H1 (cell line): ENCODE data around the gene GBP4. TPM values are rescaled to one million over a fixed set of nuclear protein-coding genes. Genes with fewer than 3 reads are reported as not detected.

Source experiments
- CTCF ChIA-PET: fragments of 300-600 bp; sonication (Branson Sonifier 250); formaldehyde crosslinking; loops from one replicate; lab custom pipeline; 2021; ENCODE audit not compliant: partially characterized antibody; lab: Charles Lee
- POLR2A ChIA-PET: fragments of 300-600 bp; sonication (Branson Sonifier 250); formaldehyde crosslinking; loops from one replicate; lab custom pipeline; 2021; ENCODE audit warnings: inconsistent platforms; ENCODE audit not compliant: partially characterized antibody; lab: Charles Lee
- DNase-seq, 2 experiments: peaks; one replicate each; pipeline versions ENCODE4 v3.0.0 to v3.0.0-alpha.2; 2010 to 2022; ENCODE audit warnings: low spot score in 2 of 2, low read depth in 1 of 2, mixed read lengths in 1 of 2
- FAIRE-seq: peaks from 2 replicates; lab custom pipeline; 2011; peaks lifted over from hg19 to GRCh38; lab: Jason Lieb, UNC
- H2AFZ ChIP-seq: 2 replicates; pipeline ENCODE4 v1.8.1; 2012; ENCODE audit warnings: low read length, inconsistent platforms
- H2AK5ac ChIP-seq: 2 replicates; pipeline ENCODE4 v1.6.1; 2013; ENCODE audit warnings: low read depth, low read length
- H2BK120ac ChIP-seq: replicated peaks from 2 replicates; pipeline ENCODE3; 2013; ENCODE audit warnings: low read depth, low read length, inconsistent platforms
- H2BK12ac ChIP-seq: 2 replicates; pipeline ENCODE4 v1.6.1; 2013; ENCODE audit warnings: low read depth, low read length
- H2BK15ac ChIP-seq: 2 replicates; pipeline ENCODE4 v1.6.1; 2013; ENCODE audit warnings: low read length
- H2BK20ac ChIP-seq: 2 replicates; pipeline ENCODE4 v1.6.1; 2013; ENCODE audit warnings: low read length
- H2BK5ac ChIP-seq: 2 replicates; pipeline ENCODE4 v1.6.1; 2013; ENCODE audit warnings: low read depth, low read length
- H3K14ac ChIP-seq: 2 replicates; pipeline ENCODE4 v1.6.1; 2013; ENCODE audit warnings: inconsistent platforms; ENCODE audit not compliant: insufficient read length
- H3K18ac ChIP-seq: 2 replicates; pipeline ENCODE4 v1.6.1; 2013; ENCODE audit warnings: low read length; ENCODE audit errors: extremely low read depth
- H3K23ac ChIP-seq: 2 replicates; pipeline ENCODE4 v1.6.1; 2013; ENCODE audit warnings: inconsistent platforms; ENCODE audit not compliant: insufficient read length
- H3K23me2 ChIP-seq: 2 replicates; pipeline ENCODE4 v1.6.1; 2013; ENCODE audit warnings: low read depth, low read length
- H3K27ac ChIP-seq: 2 replicates; pipeline ENCODE4 v1.6.1; 2011; ENCODE audit warnings: low read depth, low read length, inconsistent platforms
- H3K27me3 ChIP-seq, 4 experiments: replicated peaks in 1 of 4; 1 replicate in 1 of 4; 2 replicates in 3 of 4; pipeline versions ENCODE4 v1.6.1 to v1.8.1; 2011 to 2013; ENCODE audit warnings: low read length in 3 of 4, mild to moderate bottlenecking in 3 of 4, inconsistent platforms in 2 of 4, mixed read lengths in 2 of 4, moderate library complexity in 1 of 4; ENCODE audit not compliant: control insufficient read depth in 3 of 4, insufficient read depth in 3 of 4; ENCODE audit errors: extremely low read depth in 1 of 4
- H3K36me3 ChIP-seq, 4 experiments: 2 replicates each; pipeline versions ENCODE4 v1.6.1 to v1.8.1; 2011 to 2013; ENCODE audit warnings: mild to moderate bottlenecking in 4 of 4, low read length in 3 of 4, moderate library complexity in 2 of 4, control low read depth in 1 of 4, inconsistent platforms in 1 of 4; ENCODE audit not compliant: insufficient read depth in 4 of 4, control insufficient read depth in 2 of 4
- H3K4ac ChIP-seq: replicated peaks from 2 replicates; pipeline ENCODE3; 2013; ENCODE audit warnings: low read length, low read depth, mixed read lengths, inconsistent platforms; ENCODE audit not compliant: insufficient read length
- H3K4me1 ChIP-seq, 4 experiments: replicated peaks in 1 of 4; 1 replicate in 1 of 4; 2 replicates in 3 of 4; pipeline versions ENCODE4 v1.6.1 to v1.8.1; 2011 to 2013; ENCODE audit warnings: low read length in 3 of 4, inconsistent platforms in 2 of 4, mixed read lengths in 1 of 4; ENCODE audit not compliant: insufficient read depth in 4 of 4, control insufficient read depth in 3 of 4
- H3K4me2 ChIP-seq, 2 experiments: 2 replicates each; pipeline versions ENCODE4 v1.6.1 to v1.8.1; 2011 to 2013; ENCODE audit warnings: low read depth in 2 of 2, low read length in 2 of 2, control low read depth in 1 of 2, inconsistent platforms in 1 of 2, mild to moderate bottlenecking in 1 of 2; ENCODE audit not compliant: insufficient read depth in 1 of 2
- H3K4me3 ChIP-seq, 4 experiments: fragments of 200-600, 300-600 bp in 1 of 4; sonication (generic), shearing (Covaris generic), sonication (Bioruptor Twin) in 1 of 4; 2 replicates each; pipeline versions ENCODE4 v1.5.1 to v1.8.1; 2011 to 2016; ENCODE audit warnings: low read length in 4 of 4, low read depth in 3 of 4, control low read depth in 2 of 4, inconsistent platforms in 2 of 4, mild to moderate bottlenecking in 2 of 4, mixed read lengths in 1 of 4, moderate library complexity in 1 of 4; ENCODE audit not compliant: insufficient read depth in 2 of 4; ENCODE audit errors: extremely low read depth in 1 of 4
- H3K56ac ChIP-seq: replicated peaks from 2 replicates; pipeline ENCODE3; 2013; ENCODE audit warnings: low read depth, mild to moderate bottlenecking, mixed read lengths, low read length, inconsistent platforms; ENCODE audit not compliant: insufficient read length
- H3K79me1 ChIP-seq: 2 replicates; pipeline ENCODE4 v1.6.1; 2013; ENCODE audit warnings: low read depth, low read length, control low read depth
- H3K79me2 ChIP-seq, 2 experiments: 2 replicates each; pipeline versions ENCODE4 v1.6.1 to v1.8.1; 2012 to 2013; ENCODE audit warnings: low read length in 2 of 2, mild to moderate bottlenecking in 2 of 2, inconsistent platforms in 1 of 2; ENCODE audit not compliant: insufficient read depth in 2 of 2, control insufficient read depth in 1 of 2
- H3K9ac ChIP-seq, 4 experiments: replicated peaks in 1 of 4; 1 replicate in 1 of 4; 2 replicates in 3 of 4; pipeline versions ENCODE4 v1.6.1 to v1.8.1; 2011 to 2013; ENCODE audit warnings: low read depth in 3 of 4, low read length in 3 of 4, control low read depth in 2 of 4, mild to moderate bottlenecking in 2 of 4, moderate library complexity in 2 of 4, inconsistent platforms in 1 of 4; ENCODE audit errors: extremely low read depth in 1 of 4
- H3K9me3 ChIP-seq, 2 experiments: 2 replicates each; pipeline versions ENCODE4 v1.6.1 to v1.8.1; 2012 to 2013; ENCODE audit warnings: mild to moderate bottlenecking in 2 of 2, moderate library complexity in 2 of 2, control low read depth in 1 of 2, inconsistent platforms in 1 of 2, low read depth in 1 of 2, low read length in 1 of 2, mixed read lengths in 1 of 2; ENCODE audit not compliant: insufficient read depth in 2 of 2
- H4K20me1 ChIP-seq, 2 experiments: replicated peaks in 1 of 2; 2 replicates each; pipeline versions ENCODE3 to v1.8.1; 2011 to 2013; ENCODE audit warnings: inconsistent platforms in 2 of 2, low read length in 2 of 2, mild to moderate bottlenecking in 1 of 2; ENCODE audit not compliant: insufficient read depth in 2 of 2, control insufficient read depth in 1 of 2
- H4K5ac ChIP-seq: 2 replicates; pipeline ENCODE4 v1.6.1; 2013; ENCODE audit warnings: low read length, low read depth, mixed read lengths, inconsistent platforms; ENCODE audit not compliant: insufficient read length
- H4K8ac ChIP-seq: 2 replicates; pipeline ENCODE4 v1.8.0; 2013; ENCODE audit warnings: mild to moderate bottlenecking, moderate library complexity, low read length, inconsistent platforms; ENCODE audit not compliant: insufficient read depth; ENCODE audit errors: extremely low read depth
- H4K91ac ChIP-seq: replicated peaks from 2 replicates; pipeline ENCODE3; 2013; ENCODE audit warnings: low read length, mixed read lengths, inconsistent platforms; ENCODE audit not compliant: insufficient read length
- BCL11A ChIP-seq, 2 experiments: IDR thresholded peaks; one replicate each; pipeline ENCODE4 v1.6.1; 2011; ENCODE audit warnings: low read depth in 2 of 2, low read length in 2 of 2, mild to moderate bottlenecking in 2 of 2
- CBX5 ChIP-seq: fragments of 300-800, 300-1000 bp; sonication (generic); IDR thresholded peaks from 2 replicates; pipeline ENCODE4 v1.7.1; 2016; ENCODE audit warnings: antibody characterized with exemption, low read length, low read depth
- CEBPB ChIP-seq: IDR thresholded peaks from 2 replicates; pipeline ENCODE4 v1.6.1; 2012; ENCODE audit warnings: low read depth, low read length
- RXRA ChIP-seq: IDR thresholded peaks from 2 replicates; pipeline ENCODE4 v1.6.1; 2011; ENCODE audit warnings: low read depth, mild to moderate bottlenecking, low read length, moderate library complexity; ENCODE audit not compliant: insufficient read depth
- SP1 ChIP-seq: IDR thresholded peaks from 2 replicates; pipeline ENCODE4 v1.6.1; 2011; ENCODE audit warnings: low read depth, low read length
- SRF ChIP-seq: IDR thresholded peaks from 2 replicates; pipeline ENCODE4 v1.6.1; 2011; ENCODE audit warnings: mild to moderate bottlenecking, low read depth, low read length, moderate library complexity
- TCF12 ChIP-seq: IDR thresholded peaks from 2 replicates; pipeline ENCODE4 v1.6.1; 2011; ENCODE audit warnings: low read depth, mild to moderate bottlenecking, low read length
- WGBS, 2 experiments: shearing (Covaris generic) in 1 of 2; methylation state at CpG; one replicate each; pipeline versions ENCODE4 v1.1.6 to v1.1.7; 2013 to 2015; ENCODE audit warnings: low lambda C conversion rate in 2 of 2, mixed read lengths in 2 of 2, inconsistent platforms in 1 of 2, low coverage in 1 of 2, missing lambda C conversion rate in 1 of 2; ENCODE audit not compliant: insufficient replicate concordance in 2 of 2, insufficient coverage in 1 of 2, insufficient read length in 1 of 2; ENCODE audit errors: extremely low coverage in 1 of 2, missing lambda C conversion rate in 1 of 2; 5-methylcytosine and 5-hydroxymethylcytosine counted together
- polyA plus RNA-seq, 7 experiments: library from polyadenylated mRNA; depleted of rRNA in 3 of 7; stranded (reverse) in 5 of 7; unstranded in 2 of 7; fragments of >200 nt in 5 of 7; fragments of 200-250 nt in 2 of 7; gene quantifications; 1 replicate in 5 of 7; 2 replicates in 1 of 7; 4 replicates in 1 of 7; pipeline versions ENCODE4 v1.2.1 to v1.2.3, GENCODE V29; 2011 to 2013; ENCODE audit warnings: missing spikeins in 2 of 7, mixed read lengths in 2 of 7
- total RNA-seq: library from RNA; stranded (reverse); fragmentation: NEBNext Ultra II Directional; extraction: Animal tissue kit (Norgen Biotek cat#: 25700); gene quantifications from 2 replicates; pipeline ENCODE4 v1.2.1, GENCODE V29; 2021
- TF ChIP-seq, protein P1 (sequence below): IDR thresholded peaks from 2 replicates; pipeline ENCODE4 v1.6.1; 2012; ENCODE audit warnings: low read length, inconsistent platforms

GBP4 gene
- total and polyA plus RNA-seq, 2 of the 8 experiments (the other 6 are each of a cell fraction or from before 2014, with no cell fraction given): 0.02 TPM; not detected in 1

DNA sequence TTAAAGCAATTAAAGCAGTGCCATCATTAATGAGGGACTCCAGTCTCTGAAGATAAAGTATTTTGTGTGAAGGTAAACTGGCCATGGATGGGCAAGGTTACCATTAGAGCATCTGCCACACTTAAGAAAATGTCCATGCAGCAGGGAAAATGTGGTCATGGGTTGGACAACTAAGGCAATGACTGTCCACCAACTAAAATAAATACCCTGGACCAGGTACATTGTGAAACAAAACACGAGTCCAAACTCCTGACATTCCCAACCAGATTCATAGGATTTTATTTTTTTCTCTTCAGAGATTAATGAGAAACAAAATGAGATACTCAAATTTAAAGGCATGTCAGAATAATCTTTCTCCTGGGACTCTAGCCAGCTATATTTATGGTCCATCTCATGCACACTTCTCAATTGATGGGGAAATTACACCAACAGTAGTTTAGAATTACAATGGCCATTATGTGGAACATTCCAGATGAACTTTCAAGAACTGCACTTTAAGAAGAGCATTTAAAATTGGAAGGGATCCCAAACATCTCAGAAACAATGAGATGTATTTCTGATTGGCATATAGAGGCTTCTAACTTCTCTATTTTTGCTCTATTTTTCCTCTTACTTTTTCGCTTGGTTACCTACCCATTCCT lies 31.0 kb downstream of the GBP4 start:
- no peak overlapping the region for H2AFZ ChIP-seq
- H4K5ac ChIP-seq: no peak overlapping the region
- no peak overlapping the region for H3K23ac ChIP-seq
- no peaks in the 10 kb centered on the region for H4K20me1 ChIP-seq
- H2BK5ac ChIP-seq: no peak overlapping the region
- DNase-seq: no peak
- H2BK20ac ChIP-seq: no peak overlapping the region
- POLR2A ChIA-PET: no interaction called here
- H2BK15ac ChIP-seq: no peak overlapping the region
- H3K4ac ChIP-seq: no peak overlapping the region
- no peak overlapping the region for H3K18ac ChIP-seq
- H3K4me3 ChIP-seq: no peak overlapping the region
- no peak overlapping the region for H3K4me2 ChIP-seq
- H3K4me1 ChIP-seq: no peaks in the 10 kb centered on the region
- no peak overlapping the region for H3K9ac ChIP-seq
- H4K8ac ChIP-seq: no peak overlapping the region
- no peaks in the 10 kb centered on the region for H3K36me3 ChIP-seq
- no peak overlapping the region for H3K56ac ChIP-seq
- H3K79me2 ChIP-seq: no peaks in the 10 kb centered on the region
- no peak overlapping the region for H3K27ac ChIP-seq
- no peak for FAIRE-seq
- WGBS, 2 experiments: 82% methylated on average over 2 of the region's 2 CpGs; no CpG with 5 or more reads in 1 of the 2 experiments
- H3K27me3 ChIP-seq: no peaks in the 10 kb centered on the region
- no peak overlapping the region for H4K91ac ChIP-seq
- no peaks in the 10 kb centered on the region for H3K79me1 ChIP-seq
- CTCF ChIA-PET: no interaction called here
- no peak overlapping the region for H3K14ac ChIP-seq
- TF ChIP-seq CBX5: no peak
- TF ChIP-seq, protein P1, sequence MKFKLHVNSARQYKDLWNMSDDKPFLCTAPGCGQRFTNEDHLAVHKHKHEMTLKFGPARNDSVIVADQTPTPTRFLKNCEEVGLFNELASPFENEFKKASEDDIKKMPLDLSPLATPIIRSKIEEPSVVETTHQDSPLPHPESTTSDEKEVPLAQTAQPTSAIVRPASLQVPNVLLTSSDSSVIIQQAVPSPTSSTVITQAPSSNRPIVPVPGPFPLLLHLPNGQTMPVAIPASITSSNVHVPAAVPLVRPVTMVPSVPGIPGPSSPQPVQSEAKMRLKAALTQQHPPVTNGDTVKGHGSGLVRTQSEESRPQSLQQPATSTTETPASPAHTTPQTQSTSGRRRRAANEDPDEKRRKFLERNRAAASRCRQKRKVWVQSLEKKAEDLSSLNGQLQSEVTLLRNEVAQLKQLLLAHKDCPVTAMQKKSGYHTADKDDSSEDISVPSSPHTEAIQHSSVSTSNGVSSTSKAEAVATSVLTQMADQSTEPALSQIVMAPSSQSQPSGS: no peak
- TF ChIP-seq BCL11A (IDR thresholded peaks at IDR 0.05; ENCODE audit: low read depth in 2 of 2, low read length in 2 of 2): no peak
- TF ChIP-seq SP1: no peak
- TF ChIP-seq SRF: no peak
- TF ChIP-seq RXRA: no peak
- no peak for TF ChIP-seq TCF12
- TF ChIP-seq CEBPB: no peak
- TF ChIP-seq, all 59 proteins: peak for 0
- H2AK5ac ChIP-seq: no peak overlapping the region
- H3K9me3 ChIP-seq: no peaks in the 10 kb centered on the region
- H2BK12ac ChIP-seq: no peak overlapping the region
- H3K23me2 ChIP-seq: no peaks in the 10 kb centered on the region
- H2BK120ac ChIP-seq: no peak overlapping the region
